G401.6 (cell line): ENCODE results near the gene UBN1.

Experiments used
- FAIRE-seq: peaks from 2 replicates; lab custom pipeline; 2012; peaks lifted over from hg19 to GRCh38; lab: Jason Lieb, UNC

UBN1 gene, protein sequence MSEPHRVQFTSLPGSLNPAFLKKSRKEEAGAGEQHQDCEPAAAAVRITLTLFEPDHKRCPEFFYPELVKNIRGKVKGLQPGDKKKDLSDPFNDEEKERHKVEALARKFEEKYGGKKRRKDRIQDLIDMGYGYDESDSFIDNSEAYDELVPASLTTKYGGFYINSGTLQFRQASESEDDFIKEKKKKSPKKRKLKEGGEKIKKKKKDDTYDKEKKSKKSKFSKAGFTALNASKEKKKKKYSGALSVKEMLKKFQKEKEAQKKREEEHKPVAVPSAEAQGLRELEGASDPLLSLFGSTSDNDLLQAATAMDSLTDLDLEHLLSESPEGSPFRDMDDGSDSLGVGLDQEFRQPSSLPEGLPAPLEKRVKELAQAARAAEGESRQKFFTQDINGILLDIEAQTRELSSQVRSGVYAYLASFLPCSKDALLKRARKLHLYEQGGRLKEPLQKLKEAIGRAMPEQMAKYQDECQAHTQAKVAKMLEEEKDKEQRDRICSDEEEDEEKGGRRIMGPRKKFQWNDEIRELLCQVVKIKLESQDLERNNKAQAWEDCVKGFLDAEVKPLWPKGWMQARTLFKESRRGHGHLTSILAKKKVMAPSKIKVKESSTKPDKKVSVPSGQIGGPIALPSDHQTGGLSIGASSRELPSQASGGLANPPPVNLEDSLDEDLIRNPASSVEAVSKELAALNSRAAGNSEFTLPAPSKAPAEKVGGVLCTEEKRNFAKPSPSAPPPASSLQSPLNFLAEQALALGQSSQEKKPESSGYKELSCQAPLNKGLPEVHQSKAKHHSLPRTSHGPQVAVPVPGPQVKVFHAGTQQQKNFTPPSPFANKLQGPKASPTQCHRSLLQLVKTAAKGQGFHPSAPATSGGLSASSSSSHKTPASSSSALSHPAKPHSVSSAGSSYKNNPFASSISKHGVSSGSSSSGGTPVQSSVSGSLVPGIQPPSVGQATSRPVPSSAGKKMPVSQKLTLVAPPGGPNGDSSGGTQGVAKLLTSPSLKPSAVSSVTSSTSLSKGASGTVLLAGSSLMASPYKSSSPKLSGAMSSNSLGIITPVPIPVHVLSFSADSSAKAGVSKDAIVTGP (N-terminal part only)

GRCh38 chr16:4846901-4847773 lies at the start of gene UBN1, which contains the start of gene GLYR1:
UBN1 (plus strand) TSS chr16:4847481; CDS start chr16:4852918, 5,437 bp downstream.
GLYR1 (minus strand) TSS chr16:4847288; CDS start chr16:4847265, 23 bp downstream.
- FAIRE-seq = peak; percentile 76

GRCh38 chr16:4797805-4798252 lies 49.5 kb upstream of the UBN1 start:
- FAIRE-seq = no peak

- no peak for FAIRE-seq
Observed at GRCh38 chr16:4798456-4798855, 48.8 kb upstream of the UBN1 start.

- no peak for FAIRE-seq
Observed at GRCh38 chr16:4799171-4799855, 48.0 kb upstream of the UBN1 start.

- FAIRE-seq = no peak
Observed at GRCh38 chr16:4800290-4801041, 46.8 kb upstream of the UBN1 start.

DNA sequence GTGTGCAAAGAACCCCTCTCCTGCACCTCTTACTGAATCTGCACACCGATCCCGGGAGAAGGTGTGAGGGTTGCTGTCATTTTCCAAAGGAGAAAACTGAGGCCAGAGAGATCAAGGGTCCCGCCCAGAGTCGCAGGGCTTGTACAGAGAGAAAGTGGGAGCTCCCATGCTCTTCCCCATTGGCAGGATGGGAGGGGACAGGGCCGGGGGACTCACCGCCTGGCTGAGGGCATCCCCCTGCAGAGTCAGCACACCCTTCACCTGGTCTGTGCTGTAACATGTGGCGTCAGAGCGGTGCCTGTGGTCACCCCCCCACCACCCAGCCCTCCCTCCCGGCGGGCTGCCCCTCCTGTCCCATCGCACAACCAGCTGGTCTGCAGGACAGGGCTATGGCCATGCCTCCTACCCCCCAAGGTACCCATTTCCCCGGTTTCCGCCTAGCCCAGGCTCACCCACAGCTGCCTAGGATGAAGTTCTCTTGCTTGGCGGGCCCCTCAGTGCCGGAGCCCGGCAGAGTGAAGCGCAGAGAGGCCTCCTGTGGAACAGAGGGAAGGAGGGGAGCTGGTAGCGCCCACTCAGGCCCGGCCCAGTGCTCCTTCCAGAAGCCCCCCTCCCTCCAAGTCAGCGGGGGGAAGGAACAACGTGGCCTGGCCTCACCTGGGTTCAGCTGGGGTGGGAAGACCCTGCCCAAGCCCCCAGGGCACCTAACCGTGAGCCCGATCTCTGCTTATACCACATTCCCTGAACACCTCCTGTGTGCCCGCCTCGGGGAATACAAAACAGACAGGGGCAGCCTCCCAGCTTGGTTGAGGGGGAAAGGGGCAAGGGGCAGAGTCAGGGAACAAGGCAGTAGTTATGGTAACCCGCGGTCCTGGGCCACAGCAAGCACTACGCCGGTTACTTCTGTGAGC lies 46.0 kb upstream of the UBN1 start:
- no peak for FAIRE-seq

DNA sequence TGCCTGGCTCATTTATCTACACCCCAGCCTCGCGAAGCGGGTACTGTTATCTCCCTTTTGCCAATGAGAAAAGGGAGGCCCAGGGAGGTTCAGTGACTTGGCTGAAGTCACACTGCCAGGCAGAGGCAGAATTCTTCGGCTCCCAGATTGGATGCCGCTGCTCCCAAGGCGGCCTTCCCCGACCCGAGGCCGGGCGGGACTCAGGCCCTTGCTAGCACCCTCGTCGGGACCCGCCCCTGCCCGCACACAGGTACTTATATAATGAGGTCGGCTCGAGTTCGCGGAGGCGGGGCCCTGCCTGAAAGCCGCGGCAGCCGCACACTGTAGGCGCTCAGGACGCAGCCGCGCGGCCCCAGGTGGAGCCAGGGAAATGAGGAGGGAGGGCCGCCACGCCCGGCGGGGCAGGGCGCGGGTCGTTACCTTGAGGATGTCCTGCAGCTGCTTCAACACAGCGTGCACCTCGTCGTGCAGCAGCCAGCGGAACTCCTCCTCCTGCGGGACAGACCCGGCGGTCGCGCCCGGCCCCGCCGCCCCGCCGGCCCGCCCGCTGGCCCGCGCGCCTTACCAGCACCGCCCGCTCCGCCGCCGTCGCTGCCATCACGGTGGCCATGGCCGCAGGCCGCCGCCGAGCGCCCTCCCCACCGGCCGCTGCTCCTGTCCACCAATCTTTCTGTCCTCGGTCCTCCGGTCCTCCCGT lies 45.2 kb upstream of the UBN1 start, which contains the start of gene ROGDI:
TSS of gene ROGDI (minus strand) at position 672 of the 697 bp plus-strand sequence. CDS start at position 610, 62 bp downstream.
- FAIRE-seq = peak; percentile 80

GRCh38 chr16:4802659-4803287 lies 44.5 kb upstream of the UBN1 start:
- FAIRE-seq = peak; percentile 61

DNA sequence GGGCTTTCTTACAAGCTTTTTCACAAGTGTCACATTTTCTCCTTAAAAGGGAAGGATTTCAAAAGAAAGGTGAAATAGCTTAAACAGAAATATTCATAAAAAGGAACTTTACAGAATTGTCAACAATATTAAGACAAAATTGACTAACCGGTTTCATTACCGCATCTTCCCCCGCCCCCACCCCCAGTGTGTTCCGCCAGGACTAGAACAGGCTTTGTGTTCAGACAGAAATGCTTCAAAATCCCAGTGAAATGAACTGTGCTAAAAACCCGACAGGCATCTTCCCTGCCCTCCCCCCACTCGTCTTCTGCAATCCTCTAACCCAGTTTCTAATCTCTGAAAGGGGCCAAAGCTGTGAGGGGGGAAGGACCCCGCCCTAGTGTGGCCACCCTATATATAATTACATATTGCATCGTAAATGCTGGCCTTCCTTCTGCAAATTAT lies 43.9 kb upstream of the UBN1 start:
- FAIRE-seq = no peak

DNA sequence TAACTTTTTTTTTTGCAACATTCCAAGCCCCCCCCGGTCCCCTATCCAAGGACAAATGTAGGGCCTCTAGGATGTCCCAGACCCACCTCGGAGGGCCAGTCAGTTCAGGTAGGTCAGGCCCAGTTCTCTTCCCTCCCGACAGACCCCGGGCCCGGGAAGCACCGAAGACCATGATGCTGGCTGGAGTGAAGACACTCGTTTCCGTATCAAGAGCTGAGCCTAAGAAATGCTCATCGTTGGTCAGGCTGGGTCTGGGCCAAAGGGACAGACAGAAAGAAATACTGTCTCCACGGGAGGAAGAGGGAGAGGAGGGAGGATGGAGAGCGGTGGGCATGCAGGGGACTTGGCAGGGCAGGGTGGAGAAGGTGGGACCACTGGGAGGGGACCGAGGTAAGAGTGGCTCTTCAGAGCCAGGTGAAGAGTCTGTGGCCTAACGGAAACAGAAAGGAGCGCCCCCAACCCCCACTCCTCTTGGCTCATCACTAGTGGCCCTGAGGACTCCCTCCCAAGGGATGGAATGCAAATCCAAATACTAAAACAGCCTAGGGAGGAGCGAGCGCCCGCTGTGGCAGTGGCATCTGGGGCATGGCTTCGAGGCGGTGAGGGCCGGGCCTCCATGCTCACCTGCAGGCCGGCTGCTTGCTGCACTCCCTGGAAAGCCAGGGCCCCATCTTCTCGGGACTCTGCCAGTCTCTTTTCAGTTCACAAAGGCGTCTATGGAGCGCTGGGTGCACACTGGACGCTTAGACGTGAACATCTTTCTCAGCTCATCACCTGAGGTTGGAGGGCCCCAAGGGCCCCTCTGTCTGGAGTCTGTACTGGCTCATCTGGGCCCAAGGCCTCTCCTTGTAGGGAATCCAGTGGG lies 43.2 kb upstream of the UBN1 start:
- FAIRE-seq = no peak

DNA sequence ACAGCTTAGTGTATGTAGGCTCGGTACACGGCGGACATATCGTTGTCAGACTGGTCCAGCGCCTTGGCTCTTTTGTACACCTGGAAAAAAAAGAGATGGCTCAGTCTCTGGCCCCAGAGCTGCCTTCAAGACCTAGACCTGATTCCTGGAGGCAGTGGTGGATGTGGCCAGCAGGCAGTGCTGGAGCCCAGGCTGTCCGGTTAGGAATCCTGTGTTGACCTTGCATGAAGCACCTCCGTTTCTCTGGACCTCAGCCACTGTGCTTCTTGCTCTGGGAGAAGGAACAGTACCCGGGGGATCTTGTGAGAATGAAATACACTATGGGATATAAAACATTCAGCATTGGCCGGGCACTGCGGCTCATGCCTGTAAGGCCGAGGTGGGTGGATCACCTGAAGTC lies 42.0 kb upstream of the UBN1 start:
- FAIRE-seq = no peak

DNA sequence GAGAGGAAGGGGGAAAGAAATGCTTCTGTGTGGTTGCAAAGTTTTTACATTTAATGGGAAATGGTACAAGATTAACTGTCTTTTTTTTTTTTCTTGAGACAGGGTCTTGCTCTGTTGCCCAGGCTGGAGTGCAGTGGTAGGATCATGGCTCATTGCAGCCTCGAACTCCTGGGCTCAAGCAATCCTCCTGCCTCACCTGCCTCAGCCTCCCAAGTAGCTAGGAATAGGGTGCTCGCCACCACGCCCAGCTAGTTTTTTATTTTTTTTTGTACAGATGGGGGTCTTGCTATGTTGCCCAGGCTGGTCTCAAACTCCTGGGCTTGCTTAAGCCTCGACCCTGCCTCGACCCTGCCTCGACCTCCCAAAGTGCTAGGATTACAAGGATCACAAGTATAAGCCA lies 41.0 kb upstream of the UBN1 start:
- FAIRE-seq = no peak

GRCh38 chr16:4811242-4811641 lies 36.0 kb upstream of the UBN1 start:
- FAIRE-seq = no peak

- no peak for FAIRE-seq
Observed at GRCh38 chr16:4811773-4812172, 35.5 kb upstream of the UBN1 start.

DNA sequence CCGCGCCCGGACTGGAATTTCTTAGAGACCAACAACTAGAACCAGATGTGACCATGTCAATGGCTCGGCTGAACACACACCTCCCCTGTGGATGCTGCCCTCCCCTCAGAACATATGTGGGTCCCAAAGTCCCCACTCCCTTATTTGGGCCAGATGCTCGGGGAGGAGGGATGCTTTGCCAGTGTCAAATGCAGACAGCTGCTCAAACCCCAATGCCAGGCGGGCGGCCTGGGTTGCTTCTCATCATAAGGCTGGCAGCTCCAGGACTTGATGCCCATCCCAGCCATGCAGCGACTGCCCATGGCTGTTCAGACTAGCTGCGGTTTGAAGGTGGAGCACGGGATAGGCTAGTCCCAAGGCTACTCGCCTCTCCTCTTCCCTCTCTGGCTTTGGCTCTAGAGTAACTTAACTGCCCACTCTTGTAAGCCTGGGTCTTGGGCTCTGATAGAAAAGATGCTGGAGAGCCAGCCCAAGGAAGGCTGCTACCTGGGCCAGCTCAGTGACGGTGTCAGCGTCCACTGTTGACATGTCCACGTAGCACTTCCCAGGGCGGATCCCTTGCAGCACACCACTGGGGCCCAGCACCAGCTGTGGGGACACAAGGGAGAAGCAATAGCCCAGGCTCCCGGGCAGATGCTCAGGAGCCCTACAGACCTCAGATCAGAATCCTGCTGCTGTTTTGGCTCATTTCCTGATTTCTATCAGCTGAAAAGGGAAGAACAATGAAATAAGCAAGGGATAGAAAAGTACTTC lies 33.9 kb upstream of the UBN1 start:
- FAIRE-seq = no peak

DNA sequence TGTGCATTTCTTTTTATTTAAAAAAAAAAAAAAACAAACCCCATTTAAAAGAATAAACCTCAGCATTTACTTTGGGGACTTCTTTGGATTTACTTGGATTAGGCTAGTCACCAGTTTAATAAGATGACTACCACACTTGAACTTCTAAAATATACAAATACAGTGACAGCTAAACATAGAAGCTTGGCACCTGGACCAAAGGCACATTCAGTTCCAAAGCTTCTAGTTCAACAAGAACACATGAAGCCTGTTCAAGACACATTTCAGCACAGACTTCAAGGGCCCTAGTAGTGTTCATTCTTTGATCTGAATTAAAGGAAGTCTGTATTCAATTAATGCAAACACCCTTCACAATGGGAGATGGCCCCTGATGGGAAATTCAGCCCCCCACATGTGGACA lies 33.2 kb upstream of the UBN1 start:
- no peak for FAIRE-seq
